Astrocyte of the spinal cord (primary cell): ENCODE measurements around the gene TBCE.

Source experiments
- DNase-seq: peaks from one replicate; pipeline ENCODE4 v3.0.0; 2011; ENCODE audit warnings: low read depth, low spot score
- H3K4me3 ChIP-seq: 2 replicates; pipeline ENCODE4 v1.5.1; 2011; ENCODE audit warnings: low read depth, mild to moderate bottlenecking, low read length, moderate library complexity
- in situ Hi-C: cut with HindIII; loops from 2 replicates; pipeline ENCODE4 v1.10.0; 2017; ENCODE audit warnings: low sequenced_read_pairs
- TF ChIP-seq, protein P1 (sequence below): IDR thresholded peaks from 2 replicates; pipeline ENCODE4 v1.5.1; 2012; ENCODE audit warnings: low read depth, mild to moderate bottlenecking, low read length, inconsistent platforms

The TBCE gene

DNA sequence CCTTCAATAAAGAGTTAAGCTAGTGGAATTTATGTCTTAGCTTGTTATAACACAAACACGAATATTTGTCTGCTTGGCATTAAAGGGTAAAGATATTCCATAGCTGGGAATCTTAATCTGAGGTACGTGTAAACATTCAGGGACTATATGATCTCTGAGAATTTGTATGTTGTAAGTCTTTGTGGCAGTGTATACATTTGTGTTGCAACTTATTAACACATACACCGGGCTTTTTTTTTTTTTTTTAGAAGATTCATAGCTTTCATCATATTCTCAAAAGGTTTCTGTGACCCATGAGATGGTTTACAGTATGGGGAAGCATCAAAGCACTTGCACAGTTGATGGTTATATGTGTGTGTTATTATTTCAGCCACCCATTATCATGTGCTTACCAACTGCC is 35.8 kb upstream of the TBCE start:
- TF ChIP-seq, protein P1, sequence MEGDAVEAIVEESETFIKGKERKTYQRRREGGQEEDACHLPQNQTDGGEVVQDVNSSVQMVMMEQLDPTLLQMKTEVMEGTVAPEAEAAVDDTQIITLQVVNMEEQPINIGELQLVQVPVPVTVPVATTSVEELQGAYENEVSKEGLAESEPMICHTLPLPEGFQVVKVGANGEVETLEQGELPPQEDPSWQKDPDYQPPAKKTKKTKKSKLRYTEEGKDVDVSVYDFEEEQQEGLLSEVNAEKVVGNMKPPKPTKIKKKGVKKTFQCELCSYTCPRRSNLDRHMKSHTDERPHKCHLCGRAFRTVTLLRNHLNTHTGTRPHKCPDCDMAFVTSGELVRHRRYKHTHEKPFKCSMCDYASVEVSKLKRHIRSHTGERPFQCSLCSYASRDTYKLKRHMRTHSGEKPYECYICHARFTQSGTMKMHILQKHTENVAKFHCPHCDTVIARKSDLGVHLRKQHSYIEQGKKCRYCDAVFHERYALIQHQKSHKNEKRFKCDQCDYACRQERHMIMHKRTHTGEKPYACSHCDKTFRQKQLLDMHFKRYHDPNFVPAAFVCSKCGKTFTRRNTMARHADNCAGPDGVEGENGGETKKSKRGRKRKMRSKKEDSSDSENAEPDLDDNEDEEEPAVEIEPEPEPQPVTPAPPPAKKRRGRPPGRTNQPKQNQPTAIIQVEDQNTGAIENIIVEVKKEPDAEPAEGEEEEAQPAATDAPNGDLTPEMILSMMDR: no peak
- in situ Hi-C loops: no loop called here
- DNase-seq: no peak
- H3K4me3 ChIP-seq: no peak overlapping the region

DNA sequence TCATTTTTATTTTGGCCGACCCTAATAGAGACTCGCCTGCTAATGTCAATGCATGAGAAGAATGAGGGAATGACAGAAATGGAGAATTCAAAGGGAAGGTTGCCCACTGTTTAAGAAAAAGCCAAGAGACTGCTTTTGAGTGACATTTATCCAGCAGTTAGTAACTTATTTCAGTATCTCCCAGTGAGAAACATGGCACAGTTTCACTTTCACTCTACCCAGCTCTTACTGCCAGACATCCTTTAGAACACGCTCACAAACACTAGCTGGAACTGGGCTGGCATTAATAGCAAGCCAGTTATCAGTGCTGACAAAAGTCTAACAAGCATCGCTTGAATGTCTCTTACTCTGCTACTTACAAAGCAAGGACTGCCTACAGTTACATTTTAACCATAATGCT is 30.3 kb upstream of the TBCE start:
- no peak overlapping the region for H3K4me3 ChIP-seq
- in situ Hi-C loops: no loop called here
- DNase-seq: no peak
- TF ChIP-seq, protein P1: no peak

DNA sequence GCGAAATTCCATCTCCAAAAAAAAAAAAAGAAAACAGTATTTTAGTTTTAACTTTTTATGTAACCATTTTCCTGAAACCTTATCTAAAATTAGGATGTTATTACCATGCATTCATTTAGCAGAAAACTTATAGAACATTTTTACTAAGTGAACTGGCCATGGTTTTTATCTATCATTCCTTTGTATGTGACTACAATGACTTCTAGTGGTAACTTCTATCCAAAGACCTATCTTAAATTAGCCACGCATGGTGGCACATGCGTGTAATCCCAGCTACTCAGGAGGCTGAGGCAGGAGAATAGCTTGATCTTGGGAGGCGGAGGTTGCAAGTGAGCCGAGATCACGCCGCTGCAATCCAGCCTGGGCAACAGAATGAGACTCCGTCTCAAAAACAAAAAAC is 27.5 kb upstream of the TBCE start:
- in situ Hi-C loops: no loop called here
- TF ChIP-seq, protein P1: no peak
- DNase-seq: no peak
- H3K4me3 ChIP-seq: no peak overlapping the region

DNA sequence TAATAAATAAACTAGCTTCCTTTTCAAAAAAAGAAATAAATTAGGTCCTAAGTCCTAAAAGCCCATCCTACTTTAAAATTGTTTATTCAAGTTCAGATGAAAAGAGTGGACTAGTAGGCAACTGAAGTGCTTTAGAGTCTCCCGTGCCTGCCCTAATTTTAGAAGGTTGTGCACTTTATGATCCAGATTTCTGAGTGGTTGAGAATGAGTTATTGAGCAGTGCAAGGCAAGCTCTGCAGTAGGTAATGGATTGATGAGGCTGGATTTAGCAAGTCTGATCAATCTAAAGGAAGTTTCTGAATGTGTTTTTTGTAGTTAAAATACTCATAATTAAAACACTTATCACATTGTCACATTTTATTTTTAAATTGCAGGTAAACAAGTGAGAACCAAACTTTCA is 25.9 kb upstream of the TBCE start:
- TF ChIP-seq, protein P1: no peak
- DNase-seq: no peak
- no peak overlapping the region for H3K4me3 ChIP-seq
- in situ Hi-C loops: no loop called here

DNA sequence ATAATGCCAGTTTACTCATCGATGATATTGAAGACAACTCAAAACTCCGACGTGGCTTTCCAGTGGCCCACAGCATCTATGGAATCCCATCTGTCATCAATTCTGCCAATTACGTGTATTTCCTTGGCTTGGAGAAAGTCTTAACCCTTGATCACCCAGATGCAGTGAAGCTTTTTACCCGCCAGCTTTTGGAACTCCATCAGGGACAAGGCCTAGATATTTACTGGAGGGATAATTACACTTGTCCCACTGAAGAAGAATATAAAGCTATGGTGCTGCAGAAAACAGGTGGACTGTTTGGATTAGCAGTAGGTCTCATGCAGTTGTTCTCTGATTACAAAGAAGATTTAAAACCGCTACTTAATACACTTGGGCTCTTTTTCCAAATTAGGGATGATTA is 25.2 kb upstream of the TBCE start:
- TF ChIP-seq, protein P1: no peak
- in situ Hi-C loops: no loop called here
- no peak overlapping the region for H3K4me3 ChIP-seq
- no peak for DNase-seq

DNA sequence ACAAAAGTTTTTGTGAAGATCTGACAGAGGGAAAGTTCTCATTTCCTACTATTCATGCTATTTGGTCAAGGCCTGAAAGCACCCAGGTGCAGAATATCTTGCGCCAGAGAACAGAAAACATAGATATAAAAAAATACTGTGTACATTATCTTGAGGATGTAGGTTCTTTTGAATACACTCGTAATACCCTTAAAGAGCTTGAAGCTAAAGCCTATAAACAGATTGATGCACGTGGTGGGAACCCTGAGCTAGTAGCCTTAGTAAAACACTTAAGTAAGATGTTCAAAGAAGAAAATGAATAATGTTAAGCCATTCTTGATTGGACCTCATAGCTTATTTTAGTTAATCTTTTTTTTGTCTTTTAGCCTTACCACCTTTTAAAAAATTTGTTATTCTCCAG is 24.8 kb upstream of the TBCE start:
- in situ Hi-C loops: no loop called here
- H3K4me3 ChIP-seq: no peak overlapping the region
- TF ChIP-seq, protein P1: no peak
- no peak for DNase-seq

DNA sequence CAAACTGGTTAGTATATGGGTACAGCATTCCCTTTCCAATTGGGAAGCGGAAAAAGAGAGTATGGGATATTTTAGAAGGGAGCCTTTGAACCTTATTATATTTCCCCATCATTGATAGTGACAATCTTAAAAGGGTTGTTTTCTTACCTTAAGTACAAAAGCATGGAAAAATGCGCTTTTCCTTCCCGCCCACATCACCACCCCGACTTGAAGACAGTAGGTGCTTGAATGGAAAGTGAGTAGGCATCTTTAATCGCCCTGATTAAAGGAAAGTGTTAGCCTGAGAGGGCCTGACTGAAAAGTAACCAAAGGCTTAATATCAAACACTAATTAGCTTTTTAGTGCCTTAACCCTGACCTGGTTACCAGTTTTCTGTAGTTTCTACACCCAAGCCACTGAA is 23.5 kb upstream of the TBCE start:
- in situ Hi-C loops: no loop called here
- TF ChIP-seq, protein P1: no peak
- no peak for DNase-seq
- no peak overlapping the region for H3K4me3 ChIP-seq
